Middle frontal gyrus (tissue), 1 donor: ENCODE data around the gene SLC4A9.

Experiments used
- DNase-seq: peaks from one replicate; pipeline ENCODE4 v3.0.0-alpha.2; 2015; ENCODE audit warnings: low spot score; ENCODE audit errors: extremely low spot score

The SLC4A9 gene

GRCh38 chr5:140360101-140360500, at the start of gene SLC4A9:
Gene SLC4A9, plus strand, starts transcription at chr5:140360194. Its CDS starts 43 bp downstream, at chr5:140360237.
- no peak for DNase-seq

GRCh38 chr5:140310434-140310833, 49.6 kb upstream of the SLC4A9 start:
- DNase-seq: no peak

GRCh38 chr5:140311011-140311467, 49.0 kb upstream of the SLC4A9 start:
- DNase-seq: no peak

GRCh38 chr5:140312067-140312790, 47.8 kb upstream of the SLC4A9 start:
- no peak for DNase-seq

- no peak for DNase-seq
These were observed 47.2 kb upstream of the SLC4A9 start for GRCh38 chr5:140312791-140313189.

GRCh38 chr5:140317859-140318258, 42.1 kb upstream of the SLC4A9 start:
- DNase-seq: no peak

GRCh38 chr5:140318792-140319191, 41.2 kb upstream of the SLC4A9 start:
- no peak for DNase-seq

GRCh38 chr5:140319833-140320232, 40.2 kb upstream of the SLC4A9 start:
- no peak for DNase-seq

GRCh38 chr5:140321796-140322195, 38.2 kb upstream of the SLC4A9 start:
- DNase-seq: no peak

- DNase-seq: no peak
These were observed 37.0 kb upstream of the SLC4A9 start for GRCh38 chr5:140322751-140323731.

- no peak for DNase-seq
These were observed 35.9 kb upstream of the SLC4A9 start for GRCh38 chr5:140324041-140324600.

- no peak for DNase-seq
These were observed 35.3 kb upstream of the SLC4A9 start for GRCh38 chr5:140324617-140325241.

GRCh38 chr5:140325486-140325885, 34.5 kb upstream of the SLC4A9 start:
- DNase-seq: no peak

GRCh38 chr5:140327589-140327988, 32.4 kb upstream of the SLC4A9 start:
- no peak for DNase-seq

GRCh38 chr5:140328036-140328764, 31.8 kb upstream of the SLC4A9 start:
- no peak for DNase-seq

- DNase-seq: no peak
These were observed 30.1 kb upstream of the SLC4A9 start for GRCh38 chr5:140329739-140330481.

GRCh38 chr5:140331638-140332037, 28.4 kb upstream of the SLC4A9 start:
- no peak for DNase-seq

GRCh38 chr5:140336388-140336787, 23.6 kb upstream of the SLC4A9 start:
- no peak for DNase-seq

GRCh38 chr5:140337880-140338279, 22.1 kb upstream of the SLC4A9 start:
- no peak for DNase-seq

- DNase-seq: no peak
These were observed 21.7 kb upstream of the SLC4A9 start for GRCh38 chr5:140338336-140338735.
